KMS-11 (cell line): ENCODE measurements around the gene ZXDC.

ENCODE experiments used
- H2AFZ ChIP-seq: fragments of 200-600 bp; sonication (generic); 2 replicates; pipeline ENCODE4 v1.6.1; 2016; ENCODE audit warnings: antibody characterized with exemption, mixed run types, low read depth
- H3K27ac ChIP-seq: fragments of 200-600 bp; sonication (generic); 2 replicates; pipeline ENCODE4 v1.6.1; 2016; ENCODE audit warnings: mild to moderate bottlenecking, mixed run types
- H3K27me3 ChIP-seq: fragments of 200-600 bp; sonication (generic); 2 replicates; pipeline ENCODE4 v1.6.1; 2017; ENCODE audit warnings: mild to moderate bottlenecking, low read depth, mixed run types, moderate library complexity; ENCODE audit not compliant: insufficient read depth
- H3K36me3 ChIP-seq: fragments of 200-600 bp; sonication (generic); 2 replicates; pipeline ENCODE4 v1.6.1; 2017; ENCODE audit warnings: mild to moderate bottlenecking, mixed run types; ENCODE audit not compliant: insufficient read depth
- H3K4me1 ChIP-seq: fragments of 200-600 bp; sonication (generic); 2 replicates; pipeline ENCODE4 v1.6.1; 2016; ENCODE audit warnings: mild to moderate bottlenecking, low read depth, mixed run types; ENCODE audit not compliant: poor library complexity, severe bottlenecking
- H3K4me2 ChIP-seq: fragments of 200-600 bp; sonication (generic); 2 replicates; pipeline ENCODE4 v1.7.0; 2016; ENCODE audit warnings: mild to moderate bottlenecking, mixed run types
- H3K4me3 ChIP-seq: fragments of 200-600 bp; sonication (generic); IDR thresholded peaks from 2 replicates; pipeline ENCODE4 v1.6.1; 2017; ENCODE audit warnings: low read depth, low read length, mixed read lengths; ENCODE audit not compliant: insufficient read depth
- H3K79me2 ChIP-seq: fragments of 200-600 bp; sonication (generic); 2 replicates; pipeline ENCODE4 v1.6.1; 2016; ENCODE audit warnings: low read depth, mixed run types; ENCODE audit not compliant: insufficient read depth
- H3K9ac ChIP-seq: fragments of 200-600 bp; sonication (generic); 2 replicates; pipeline ENCODE4 v1.6.1; 2016; ENCODE audit warnings: mild to moderate bottlenecking, mixed run types
- H4K20me1 ChIP-seq: fragments of 200-600 bp; sonication (generic); 2 replicates; pipeline ENCODE4 v1.6.1; 2016; ENCODE audit warnings: mild to moderate bottlenecking, mixed run types; ENCODE audit not compliant: insufficient read depth
- TF ChIP-seq, protein P1 (sequence below): fragments of 200-600 bp; sonication (generic); conservative IDR thresholded peaks from 2 replicates; pipeline ENCODE4 v1.6.1; 2017; ENCODE audit warnings: low read depth, mild to moderate bottlenecking, antibody characterized with exemption, low read length, moderate library complexity, mixed read lengths

The ZXDC gene

DNA sequence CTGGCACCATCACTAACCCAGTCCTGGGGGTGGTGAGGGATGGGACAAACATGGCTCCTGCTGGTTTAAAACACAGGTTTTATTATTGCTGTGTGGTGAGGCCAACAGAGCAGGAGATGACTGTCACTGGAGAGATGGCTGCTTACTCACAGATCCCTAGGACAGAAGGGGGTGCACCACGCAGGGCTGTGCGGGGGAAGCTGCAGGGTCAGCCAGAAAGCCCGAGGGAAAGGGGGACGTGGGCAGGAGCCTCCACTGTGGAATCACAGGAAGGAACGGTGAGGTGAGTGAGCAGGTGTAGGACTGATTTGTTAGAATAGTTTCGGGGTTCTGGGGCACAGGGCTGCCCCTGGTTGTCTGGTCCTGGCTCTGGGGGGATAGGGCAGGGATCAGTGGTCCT is 73.5 kb downstream of the ZXDC start:
- no peaks in the 10 kb centered on the region for H3K79me2 ChIP-seq
- H3K27ac ChIP-seq, result no peak overlapping the region
- no peak overlapping the region for H3K4me2 ChIP-seq
- no peaks in the 10 kb centered on the region for H4K20me1 ChIP-seq
- H3K36me3 ChIP-seq, result no peaks in the 10 kb centered on the region
- no peaks in the 10 kb centered on the region for H3K4me1 ChIP-seq
- H3K27me3 ChIP-seq, result no peaks in the 10 kb centered on the region
- H3K4me3 ChIP-seq, result no peak overlapping the region
- H2AFZ ChIP-seq, result no peak overlapping the region
- no peak overlapping the region for H3K9ac ChIP-seq
- TF ChIP-seq, protein P1, sequence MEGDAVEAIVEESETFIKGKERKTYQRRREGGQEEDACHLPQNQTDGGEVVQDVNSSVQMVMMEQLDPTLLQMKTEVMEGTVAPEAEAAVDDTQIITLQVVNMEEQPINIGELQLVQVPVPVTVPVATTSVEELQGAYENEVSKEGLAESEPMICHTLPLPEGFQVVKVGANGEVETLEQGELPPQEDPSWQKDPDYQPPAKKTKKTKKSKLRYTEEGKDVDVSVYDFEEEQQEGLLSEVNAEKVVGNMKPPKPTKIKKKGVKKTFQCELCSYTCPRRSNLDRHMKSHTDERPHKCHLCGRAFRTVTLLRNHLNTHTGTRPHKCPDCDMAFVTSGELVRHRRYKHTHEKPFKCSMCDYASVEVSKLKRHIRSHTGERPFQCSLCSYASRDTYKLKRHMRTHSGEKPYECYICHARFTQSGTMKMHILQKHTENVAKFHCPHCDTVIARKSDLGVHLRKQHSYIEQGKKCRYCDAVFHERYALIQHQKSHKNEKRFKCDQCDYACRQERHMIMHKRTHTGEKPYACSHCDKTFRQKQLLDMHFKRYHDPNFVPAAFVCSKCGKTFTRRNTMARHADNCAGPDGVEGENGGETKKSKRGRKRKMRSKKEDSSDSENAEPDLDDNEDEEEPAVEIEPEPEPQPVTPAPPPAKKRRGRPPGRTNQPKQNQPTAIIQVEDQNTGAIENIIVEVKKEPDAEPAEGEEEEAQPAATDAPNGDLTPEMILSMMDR, result no peak

DNA sequence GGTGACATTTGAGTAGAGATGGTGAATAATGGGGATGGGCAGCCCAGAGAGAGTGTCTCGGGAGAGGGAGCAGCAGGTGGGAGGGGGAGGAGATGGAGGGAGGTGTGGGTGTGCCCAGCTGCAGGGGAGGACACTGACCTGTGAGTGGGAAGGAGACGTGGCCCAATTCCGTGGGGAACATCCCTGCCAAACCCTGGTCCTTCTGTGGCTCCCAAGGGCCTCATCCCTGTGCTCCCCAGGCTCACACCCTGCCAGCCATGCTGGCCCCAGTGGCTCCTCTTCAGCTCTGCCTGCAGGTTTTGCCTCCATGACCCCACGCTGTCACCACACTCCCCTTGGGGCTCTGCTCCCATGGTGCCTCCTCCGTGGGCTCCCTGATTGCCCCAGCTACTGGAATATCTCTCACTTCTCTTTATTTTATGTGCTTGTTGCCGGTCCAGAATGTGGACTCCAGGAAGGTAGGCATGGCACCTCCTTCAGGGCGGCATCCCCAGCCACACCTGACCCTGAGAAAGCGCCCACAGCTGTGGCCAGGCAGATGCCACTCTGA is 74.0 kb downstream of the ZXDC start:
- Histone ChIP-seq H3K9ac (no peak overlapping the region), H3K27ac (no peak overlapping the region), H4K20me1 (no peaks in the 10 kb centered on the region), H3K79me2 (no peaks in the 10 kb centered on the region), H2AFZ (no peak overlapping the region), H3K4me2 (no peak overlapping the region), H3K27me3 (no peaks in the 10 kb centered on the region), H3K4me3 (no peak overlapping the region), H3K4me1 (no peaks in the 10 kb centered on the region), H3K36me3 (no peaks in the 10 kb centered on the region)
- TF ChIP-seq, protein P1, result no peak

DNA sequence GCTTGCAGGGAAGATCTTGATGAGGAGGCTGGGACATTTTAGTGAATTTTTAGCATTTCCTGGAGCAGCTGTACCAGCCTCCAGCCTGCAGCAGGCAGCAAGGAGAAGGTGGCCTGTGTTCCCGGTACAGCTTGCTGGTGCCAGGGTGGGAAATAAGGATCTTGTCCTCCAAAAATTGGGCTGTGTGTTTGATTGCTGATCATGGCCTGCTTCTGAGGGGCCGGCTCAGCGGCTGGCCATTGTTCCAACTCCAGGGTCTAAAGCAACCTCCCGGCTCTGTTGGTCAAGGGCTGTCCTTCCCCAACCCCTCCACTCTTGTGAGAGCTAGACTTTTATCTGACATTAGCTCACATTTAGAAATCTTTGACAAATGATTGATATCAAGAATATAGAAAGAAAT is 75.9 kb downstream of the ZXDC start:
- Histone ChIP-seq H3K4me2 (no peak overlapping the region), H2AFZ (no peak overlapping the region), H3K4me1 (no peaks in the 10 kb centered on the region), H3K27me3 (no peaks in the 10 kb centered on the region), H4K20me1 (no peaks in the 10 kb centered on the region), H3K27ac (no peak overlapping the region), H3K79me2 (no peaks in the 10 kb centered on the region), H3K9ac (no peak overlapping the region), H3K4me3 (no peak overlapping the region), H3K36me3 (no peaks in the 10 kb centered on the region)
- TF ChIP-seq, protein P1, result no peak

DNA sequence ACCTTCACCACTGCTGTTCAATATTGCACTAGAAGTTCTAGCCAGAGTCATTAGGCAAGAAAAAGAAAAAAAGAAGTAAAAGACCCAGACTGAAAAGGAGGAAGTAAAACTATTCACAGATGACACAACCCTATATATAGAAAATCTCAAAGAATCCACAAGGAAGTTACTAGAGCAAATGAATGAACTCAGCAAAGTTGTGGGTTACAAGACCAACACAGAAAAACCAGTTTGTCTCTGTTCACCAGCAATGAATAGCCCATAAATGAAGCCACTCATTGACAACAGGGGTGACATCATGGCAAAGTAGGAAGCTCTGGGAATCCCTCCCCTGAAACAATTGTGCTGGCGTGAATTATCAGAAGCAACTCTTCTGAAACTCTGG is 76.3 kb downstream of the ZXDC start:
- Histone ChIP-seq H4K20me1 (no peaks in the 10 kb centered on the region), H3K36me3 (no peaks in the 10 kb centered on the region), H3K4me3 (no peak overlapping the region), H3K4me2 (no peak overlapping the region), H3K9ac (no peak overlapping the region), H3K27me3 (no peaks in the 10 kb centered on the region), H3K27ac (no peak overlapping the region), H3K4me1 (no peaks in the 10 kb centered on the region), H2AFZ (no peak overlapping the region), H3K79me2 (no peaks in the 10 kb centered on the region)
- TF ChIP-seq, protein P1, result no peak
